PC-3 (cell line): ENCODE measurements around the gene CA10.

Experiments
- CTCF ChIP-seq: fragments of 300-600 bp; sonication (generic); conservative IDR thresholded peaks from 2 replicates; pipeline ENCODE4 v1.5.1; 2017; ENCODE audit warnings: antibody characterized with exemption, low read depth, mild to moderate bottlenecking, low read length
- EZH2 ChIP-seq: fragments of 300-600 bp; sonication (generic); IDR thresholded peaks from one replicate; pipeline ENCODE4 v1.6.1; 2017; ENCODE audit warnings: antibody characterized with exemption, mild to moderate bottlenecking, low read length; ENCODE audit not compliant: unreplicated experiment
- EZH2phosphoT487 ChIP-seq: fragments of 300-600 bp; sonication (generic); IDR thresholded peaks from 2 replicates; pipeline ENCODE4 v1.6.1; 2018; ENCODE audit warnings: mild to moderate bottlenecking, antibody characterized with exemption, low read length, borderline replicate concordance

- TF ChIP-seq CTCF (no peak), EZH2 (no peak), EZH2phosphoT487 (no peak)
Measured at GRCh38 chr17:51770027-51770759, 388.3 kb downstream of the CA10 start.
